Stimulated activated CD4-positive, alpha-beta T cell treated with anti-CD3 and anti-CD28 coated beads, Interleukin-2, amount 100 ng/mL, for 4 hours (primary cell): ENCODE results near the gene ZRANB3.
"Not testable (repeated sequence)": the region's sequence is repeated elsewhere in the genome, so short reads cannot be mapped to it uniquely, and the experiment has no call there.

ENCODE experiments used
- DNase-seq: peaks from one replicate; pipeline ENCODE4 v3.0.0-alpha.2; 2020; ENCODE audit warnings: low read depth

Gene ZRANB3

DNA sequence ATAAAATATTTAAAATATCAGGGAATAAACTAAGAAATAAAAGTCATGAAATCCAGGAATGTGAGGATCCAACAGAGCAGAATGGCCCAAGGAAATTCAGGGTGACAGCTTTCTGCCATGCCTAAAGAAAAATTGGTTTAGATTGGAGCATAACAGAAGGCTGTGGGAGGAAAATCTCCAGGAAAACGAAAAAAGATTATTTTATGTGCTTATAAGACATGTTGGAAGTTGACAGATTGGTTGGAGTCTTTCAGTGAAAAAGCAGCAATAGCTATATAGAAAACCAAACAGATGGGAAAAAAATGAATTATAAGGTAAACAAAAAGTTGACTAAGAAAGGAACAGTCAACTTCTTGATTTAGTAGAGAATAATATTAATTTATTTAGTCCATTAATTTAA, 203.9 kb downstream of the ZRANB3 start:
- no peak for DNase-seq

DNA sequence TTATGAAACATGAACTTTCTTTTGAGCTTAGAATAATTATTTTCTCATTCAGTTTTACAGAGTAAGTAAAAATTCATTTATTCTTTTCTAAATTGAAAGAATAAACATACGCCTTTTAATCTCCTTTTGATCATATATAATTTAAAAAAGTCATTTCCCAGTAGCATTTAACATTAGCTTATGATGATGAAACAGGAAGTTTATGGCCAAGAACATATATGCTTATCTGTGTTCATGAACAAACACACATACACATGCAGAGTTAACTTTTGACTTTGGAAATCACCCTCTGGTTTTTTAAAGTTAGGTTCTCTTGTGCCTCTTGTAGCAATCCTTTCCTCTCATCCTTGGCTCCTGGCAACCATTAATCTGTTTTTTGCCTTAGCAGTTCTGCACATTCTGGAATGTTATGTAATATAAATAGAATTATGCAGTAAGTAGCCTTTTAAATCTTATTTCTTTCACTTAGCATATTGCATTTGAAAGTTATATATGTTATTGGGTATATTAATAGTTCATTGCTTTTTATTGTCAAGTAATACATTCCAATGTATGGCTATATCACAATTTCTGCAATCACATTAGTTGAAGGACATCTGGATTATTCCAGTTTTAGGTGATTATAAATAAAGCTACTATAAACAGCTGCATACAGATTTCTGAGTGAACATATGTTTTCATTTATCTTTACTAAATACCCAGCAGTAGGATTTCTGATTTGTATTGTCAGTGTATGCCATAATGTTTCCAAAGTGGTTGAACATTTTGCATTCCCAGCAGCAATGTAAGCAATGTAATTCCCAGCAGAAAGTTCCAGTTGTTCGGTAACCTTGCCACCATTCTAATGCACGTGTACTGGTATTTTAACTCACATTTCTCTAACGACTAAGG, 210.3 kb downstream of the ZRANB3 start:
- DNase-seq = no peak

- no peak for DNase-seq
These were observed 212.2 kb downstream of the ZRANB3 start for GRCh38 chr2:135318808-135319207.

DNA sequence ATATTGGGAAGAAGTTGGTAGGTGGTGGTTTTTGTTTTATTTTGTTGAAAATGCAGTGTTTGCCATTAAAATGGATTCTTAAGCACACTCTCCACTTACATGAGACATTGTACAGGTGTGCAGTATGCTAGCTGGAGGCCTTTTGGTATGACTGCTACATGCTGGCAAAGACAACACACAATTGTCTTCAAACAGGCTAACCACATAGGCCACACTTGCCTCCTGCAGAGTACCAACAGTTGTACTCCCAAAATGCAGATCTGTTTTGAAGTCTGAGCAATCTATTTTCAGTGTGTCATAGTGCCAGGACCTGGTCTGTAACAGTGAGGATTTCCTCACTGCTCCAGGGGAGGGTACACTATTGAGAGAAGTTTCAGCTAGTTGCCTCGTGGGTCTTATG, 213.6 kb downstream of the ZRANB3 start:
- DNase-seq = no peak

GRCh38 chr2:135311962-135312361, 219.1 kb downstream of the ZRANB3 start:
- no peak for DNase-seq

DNA sequence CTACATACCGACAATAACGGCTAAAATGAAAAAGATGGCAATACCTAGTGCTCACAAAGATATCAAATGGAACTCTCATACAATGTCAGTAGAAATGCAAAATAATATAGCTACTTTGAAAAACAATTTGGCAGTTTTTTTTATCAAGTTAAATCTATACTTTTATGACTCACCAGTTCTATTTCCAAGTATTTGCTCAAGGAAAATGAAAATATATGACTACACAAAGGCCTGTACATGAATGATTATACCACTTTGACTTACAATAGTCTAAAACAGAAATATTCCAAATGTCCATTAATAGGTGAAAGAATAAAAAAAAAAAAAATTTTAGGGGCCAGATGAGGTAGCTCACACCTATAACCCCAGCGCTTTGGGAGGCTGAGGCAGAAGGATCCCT, 219.8 kb downstream of the ZRANB3 start:
- DNase-seq = no peak

DNA sequence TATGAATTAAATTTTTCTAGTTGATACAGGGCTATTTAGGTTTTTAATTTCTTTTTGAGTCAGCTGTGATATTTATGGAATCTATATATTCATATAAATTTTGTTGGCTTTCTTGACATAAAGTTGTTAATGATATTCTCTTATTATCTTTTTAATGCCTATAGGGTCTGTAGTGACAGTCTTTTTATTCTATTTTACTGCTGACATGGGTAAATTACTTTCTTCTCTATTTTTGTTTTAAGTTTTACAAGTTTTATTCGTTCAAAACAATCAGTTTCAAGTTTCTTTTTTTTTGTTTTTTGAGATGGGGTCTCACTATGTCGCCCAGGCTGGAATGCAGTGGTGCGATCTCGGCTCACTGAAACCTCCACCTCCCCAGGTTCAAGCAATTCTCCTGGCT, 226.3 kb downstream of the ZRANB3 start:
- DNase-seq = no peak

GRCh38 chr2:135299658-135300244, 231.3 kb downstream of the ZRANB3 start:
- no peak for DNase-seq

GRCh38 chr2:135299165-135299564, 231.9 kb downstream of the ZRANB3 start:
- no peak for DNase-seq

- DNase-seq = not testable (repeated sequence)
These were observed 243.9 kb downstream of the ZRANB3 start for GRCh38 chr2:135287121-135287520.

DNA sequence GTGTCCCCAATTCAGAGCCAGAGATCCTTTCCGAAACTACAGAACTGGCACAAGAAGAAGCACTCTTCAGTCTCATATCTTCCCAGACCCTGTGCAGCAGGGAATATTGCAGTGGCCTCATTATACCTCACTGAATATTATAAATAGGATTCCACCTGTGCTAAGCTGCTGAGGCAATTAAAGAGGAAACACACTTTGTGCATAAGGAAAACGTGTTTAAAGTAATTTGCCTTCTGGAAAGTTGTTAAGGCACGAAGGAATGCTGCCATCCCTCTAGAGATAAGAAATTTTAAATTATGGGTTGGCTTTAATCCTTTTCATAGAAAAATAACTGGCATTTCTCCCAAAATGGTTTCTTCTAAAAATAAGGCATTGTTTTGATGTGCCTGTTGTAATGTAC, 245.6 kb downstream of the ZRANB3 start:
- no peak for DNase-seq

DNA sequence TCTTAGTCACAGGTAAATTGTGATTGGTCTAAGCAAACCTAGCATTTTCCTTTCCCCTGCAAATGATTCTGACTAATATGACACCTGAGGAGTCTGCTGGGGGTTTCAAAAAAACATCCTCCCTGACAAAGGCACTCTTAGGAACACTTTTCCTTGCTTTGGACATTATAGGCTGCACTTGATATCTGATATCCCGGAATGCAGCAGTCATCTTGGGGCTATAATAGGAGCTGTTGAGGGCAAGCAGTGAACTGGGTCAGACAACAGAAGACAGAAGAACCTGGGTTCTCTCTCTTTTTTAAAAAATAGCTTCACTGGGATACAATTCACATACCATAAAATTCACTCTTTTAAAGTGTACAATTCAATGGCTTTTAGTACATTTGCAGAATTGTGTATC, 249.6 kb downstream of the ZRANB3 start:
- DNase-seq = no peak

GRCh38 chr2:135279209-135279608, 251.8 kb downstream of the ZRANB3 start:
- DNase-seq = no peak

DNA sequence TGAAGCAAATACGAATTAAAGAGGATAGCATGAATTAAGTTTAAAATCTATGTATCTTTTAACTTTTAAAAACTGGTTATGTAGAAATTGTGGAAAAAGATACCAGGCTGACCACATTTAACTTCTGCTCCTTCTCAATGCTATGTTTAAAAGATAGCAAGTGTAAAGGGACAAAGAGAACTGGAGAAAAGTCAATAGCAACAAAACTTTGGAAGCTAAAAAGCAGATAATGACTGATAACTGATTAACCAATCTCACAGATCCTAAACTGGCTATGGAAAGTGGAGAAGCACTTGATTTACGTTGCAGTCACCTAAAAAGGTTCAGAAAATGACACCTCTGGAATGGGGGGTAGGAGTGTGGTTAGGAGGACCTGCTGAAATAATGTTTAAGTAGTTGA, 254.5 kb downstream of the ZRANB3 start:
- DNase-seq = no peak

- DNase-seq = no peak
These were observed 260.0 kb downstream of the ZRANB3 start for GRCh38 chr2:135271006-135271405.

- DNase-seq = no peak
These were observed 265.0 kb downstream of the ZRANB3 start for GRCh38 chr2:135265960-135266490.

- no peak for DNase-seq
These were observed 271.9 kb downstream of the ZRANB3 start for GRCh38 chr2:135259123-135259522.

- DNase-seq = no peak
These were observed 272.8 kb downstream of the ZRANB3 start for GRCh38 chr2:135258193-135258592.

- no peak for DNase-seq
These were observed 273.5 kb downstream of the ZRANB3 start for GRCh38 chr2:135257383-135258090.

DNA sequence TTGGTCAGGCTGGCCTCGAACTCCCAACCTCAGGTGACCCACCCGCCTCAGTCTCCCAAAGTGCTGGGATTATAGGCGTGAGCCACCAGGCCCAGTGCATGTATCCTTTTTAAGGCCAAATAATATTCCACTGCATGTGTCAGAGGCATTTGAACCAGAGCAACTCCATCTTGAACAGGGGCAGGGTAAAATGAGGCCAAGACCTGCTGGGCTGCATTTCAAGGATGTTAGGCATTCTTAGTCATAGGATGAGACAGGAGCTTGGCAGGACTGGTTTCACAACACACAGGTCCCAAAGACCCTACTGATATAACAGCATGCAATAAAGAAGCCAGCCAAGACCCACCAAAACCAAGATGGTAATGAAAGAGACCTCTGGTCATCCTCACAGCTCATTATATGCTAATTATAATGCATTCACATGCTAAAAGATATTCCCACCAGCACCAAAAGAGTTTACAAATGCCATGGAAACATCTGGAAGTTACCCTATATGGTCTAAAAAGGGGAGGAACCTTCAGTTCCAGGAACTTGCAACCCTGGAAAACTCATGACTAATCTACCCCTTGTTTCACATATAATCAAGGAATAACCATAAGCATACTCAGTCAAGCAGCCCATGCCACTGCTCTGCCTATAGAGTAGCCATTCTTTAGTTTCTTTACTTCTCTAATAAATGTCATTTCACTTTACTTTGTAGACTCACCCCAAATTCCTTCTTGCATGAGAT, 274.3 kb downstream of the ZRANB3 start:
- DNase-seq = no peak

DNA sequence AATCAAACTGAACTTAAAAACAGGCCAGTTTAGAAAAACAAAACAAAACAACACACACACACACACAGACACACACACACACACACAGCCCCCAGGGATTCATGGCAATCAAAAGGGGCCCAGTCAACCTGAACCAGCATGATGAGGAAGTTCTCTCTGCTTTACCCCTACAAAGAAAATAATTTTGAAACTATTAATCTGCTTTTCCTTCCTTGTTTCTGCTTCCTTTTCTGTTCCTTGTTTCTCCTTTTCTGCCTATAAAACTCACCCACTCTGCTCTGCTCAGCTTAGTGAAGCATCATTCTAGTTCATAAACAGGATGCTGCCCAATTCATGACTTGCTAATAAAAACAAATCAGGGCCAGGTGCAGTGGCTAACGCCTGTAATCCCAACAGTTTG, 275.8 kb downstream of the ZRANB3 start:
- DNase-seq = no peak

DNA sequence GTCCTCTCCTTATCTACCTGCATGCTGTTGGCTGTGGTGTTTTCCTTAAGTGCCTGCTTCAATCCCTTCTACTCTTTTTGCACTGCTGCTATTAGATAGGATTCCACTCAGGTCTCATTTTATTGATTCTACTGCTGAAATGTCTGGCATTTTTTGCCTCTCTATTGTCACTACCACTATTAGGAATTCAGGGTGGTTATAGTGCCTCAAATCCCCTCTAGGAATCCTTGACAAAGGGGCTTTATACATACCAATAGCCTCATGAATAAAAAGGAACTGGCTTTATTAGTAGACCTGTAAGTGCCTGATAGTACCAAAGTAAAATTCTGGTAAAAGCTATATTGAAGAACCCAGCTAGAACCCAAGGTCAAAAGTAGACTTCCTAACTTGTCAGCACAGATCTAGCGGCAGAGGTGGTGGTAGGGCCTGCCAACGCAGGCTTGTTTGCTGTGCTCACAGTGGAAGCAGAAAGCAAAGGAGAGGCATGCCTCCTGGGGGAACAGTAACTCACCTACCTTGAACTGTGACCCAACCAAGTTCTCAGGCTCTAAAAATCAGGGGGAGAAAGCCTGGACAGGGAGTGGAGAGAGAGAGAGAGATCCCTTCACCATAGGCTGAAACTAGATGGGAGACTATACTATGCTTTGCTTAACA, 278.1 kb downstream of the ZRANB3 start:
- DNase-seq = no peak
